Forelimb muscle (tissue), 1 donor: ENCODE results near the gene PARD3B. TPM values are rescaled to one million over a fixed set of nuclear protein-coding genes. Genes with fewer than 3 reads are reported as not detected.
A peak's percentile ranks its signal among the peaks of the same experiment; 100 is the strongest.

ENCODE experiments used
- DNase-seq: peaks from one replicate; pipeline ENCODE4 v3.0.0-alpha.2; 2013; ENCODE audit warnings: low read depth
- polyA plus RNA-seq: library from polyadenylated mRNA; unstranded; fragments of 120-200 nt; gene quantifications from one replicate; pipeline ENCODE4 v1.2.1, GENCODE V29; 2013; ENCODE audit not compliant: insufficient read length

The PARD3B gene
- polyA plus RNA-seq, 1 donor: 6.8 TPM

- no peak for DNase-seq
These were observed 1048.6 kb downstream of the PARD3B start for GRCh38 chr2:205593891-205594290.

DNA sequence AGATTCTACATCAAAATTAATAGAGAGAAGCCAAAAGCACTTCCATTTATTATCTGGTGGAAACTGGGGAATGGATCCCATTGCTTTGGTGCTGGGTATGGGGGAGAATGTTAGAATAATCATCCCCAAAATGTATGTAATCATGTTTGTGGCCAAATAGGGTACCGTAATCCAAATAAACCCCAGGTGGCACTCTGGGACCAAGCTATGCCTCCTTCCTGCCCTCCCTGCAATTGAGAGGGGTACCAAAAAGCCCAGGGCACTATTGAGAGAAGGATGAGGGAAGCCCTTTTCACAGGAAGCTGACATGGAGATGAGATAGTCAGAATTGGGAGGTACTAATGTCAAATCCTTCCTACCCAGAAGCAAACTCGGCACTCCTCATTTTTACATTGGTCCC, 1051.3 kb downstream of the PARD3B start:
- no peak for DNase-seq

DNA sequence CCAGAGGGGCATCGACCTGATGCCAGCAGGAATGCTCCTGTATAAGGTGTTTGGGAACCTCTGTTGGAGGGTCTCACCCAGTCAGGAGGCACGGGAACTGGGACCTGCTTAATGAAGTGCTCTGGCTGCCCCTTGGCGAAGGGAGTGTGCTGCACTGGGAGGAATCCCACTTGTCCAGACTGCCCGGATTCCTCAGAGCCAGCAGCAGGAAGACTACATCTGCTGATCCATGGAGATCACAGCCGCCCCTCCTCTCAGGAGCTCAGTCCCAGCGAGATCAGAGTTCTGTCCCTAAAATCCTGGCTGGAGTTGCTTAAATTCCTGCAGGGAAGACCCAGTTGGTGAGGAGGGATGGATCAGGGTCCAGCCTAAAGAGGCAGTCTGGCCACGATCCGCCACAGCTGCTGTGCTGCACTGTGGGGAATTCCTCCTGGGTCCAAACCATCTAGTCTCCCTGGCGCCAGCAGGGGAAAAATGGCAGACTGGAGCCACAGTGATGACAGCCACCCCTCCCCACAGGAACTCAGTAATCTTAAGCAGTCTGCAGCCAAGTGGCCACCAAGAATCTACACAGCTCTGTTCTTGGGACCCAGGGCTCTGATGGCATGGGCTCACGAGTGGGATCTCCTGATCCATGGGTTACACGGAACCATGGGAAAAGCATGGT, 1060.5 kb downstream of the PARD3B start:
- no peak for DNase-seq

DNA sequence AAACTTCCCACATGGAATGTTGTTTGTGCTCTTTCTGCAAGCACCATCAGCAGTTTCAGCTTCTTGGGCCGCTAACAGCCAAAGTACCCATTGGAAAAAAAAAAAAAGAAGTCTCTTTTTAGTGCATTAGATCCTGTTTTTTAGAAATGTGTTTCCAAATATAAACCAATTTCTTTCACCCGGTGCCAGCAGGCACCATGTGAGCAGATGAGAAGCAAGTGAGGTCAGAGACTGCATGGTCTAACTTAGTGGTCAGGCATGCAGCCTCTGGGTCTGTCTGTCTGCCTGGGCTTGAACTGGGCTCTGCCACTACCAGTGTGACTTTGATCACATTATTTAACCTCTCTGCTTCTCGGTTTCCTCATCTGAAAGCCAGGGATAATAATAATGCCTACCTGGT, 1061.9 kb downstream of the PARD3B start:
- no peak for DNase-seq

- DNase-seq: no peak
These were observed 1063.8 kb downstream of the PARD3B start for GRCh38 chr2:205609113-205609512.

DNA sequence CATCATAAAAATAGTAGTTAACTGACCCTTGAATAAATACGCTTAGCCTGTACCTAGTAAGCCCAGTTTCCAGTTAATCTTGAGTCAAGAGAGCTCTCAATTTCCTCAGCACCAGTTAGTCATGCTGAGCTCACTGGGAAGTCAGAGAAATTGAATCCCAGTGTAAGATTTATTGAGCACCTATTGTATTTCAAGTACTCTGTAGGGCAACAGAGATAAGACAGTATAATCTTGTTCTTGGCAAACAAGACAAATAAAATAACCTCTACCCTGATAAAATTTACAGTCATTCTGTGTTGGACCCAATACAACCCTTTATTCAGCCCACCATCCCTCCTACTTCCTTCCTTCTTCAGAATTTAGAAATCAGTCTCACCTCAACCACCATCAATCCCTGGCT, 1065.2 kb downstream of the PARD3B start:
- no peak for DNase-seq

DNA sequence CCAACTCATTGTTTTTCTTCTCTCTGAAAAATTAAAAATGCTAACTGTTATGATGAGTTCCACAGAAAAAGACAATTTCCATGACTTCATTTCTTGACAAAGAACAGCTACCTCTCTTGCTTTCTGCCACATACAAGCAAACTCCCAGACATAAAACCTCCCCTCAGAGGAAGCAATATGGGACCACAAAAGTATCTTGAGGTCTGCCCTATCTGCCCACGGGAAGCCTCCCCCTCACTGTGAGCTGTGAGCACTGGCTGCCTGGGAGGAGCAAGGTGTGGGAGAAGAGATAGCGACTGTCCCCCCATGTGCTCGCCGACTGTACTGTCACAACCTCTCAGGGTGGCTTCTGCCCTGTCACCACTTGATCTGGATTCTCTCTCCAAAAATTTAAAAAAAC, 1067.4 kb downstream of the PARD3B start:
- DNase-seq: no peak

DNA sequence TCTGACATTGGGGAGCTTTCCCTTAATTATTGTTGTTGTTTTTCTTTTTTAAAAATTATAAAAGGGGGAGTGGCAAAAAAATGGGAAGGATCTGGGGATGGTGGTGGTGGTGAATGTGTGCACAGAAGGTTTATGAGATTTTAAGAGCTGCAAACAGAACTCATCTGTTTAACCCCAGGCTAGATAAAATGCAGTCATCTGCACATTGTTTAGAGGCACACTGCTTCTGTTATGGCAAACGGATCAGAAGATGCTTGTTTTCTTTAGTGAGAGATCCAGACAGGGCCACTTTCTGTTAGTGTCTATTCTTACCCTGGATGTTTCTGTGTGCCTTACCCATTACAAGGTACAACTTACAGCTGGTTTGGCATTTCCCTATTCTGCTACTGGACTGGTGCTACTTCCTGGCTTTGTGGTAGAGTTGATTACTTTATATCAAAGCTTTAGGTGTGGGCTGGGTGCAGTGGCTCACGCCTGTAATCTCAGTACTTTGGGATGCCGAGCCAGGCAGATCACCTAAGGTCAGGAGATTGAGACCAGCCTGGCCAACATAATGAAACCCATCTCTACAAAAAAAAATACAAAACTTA, 1068.8 kb downstream of the PARD3B start:
- no peak for DNase-seq

DNA sequence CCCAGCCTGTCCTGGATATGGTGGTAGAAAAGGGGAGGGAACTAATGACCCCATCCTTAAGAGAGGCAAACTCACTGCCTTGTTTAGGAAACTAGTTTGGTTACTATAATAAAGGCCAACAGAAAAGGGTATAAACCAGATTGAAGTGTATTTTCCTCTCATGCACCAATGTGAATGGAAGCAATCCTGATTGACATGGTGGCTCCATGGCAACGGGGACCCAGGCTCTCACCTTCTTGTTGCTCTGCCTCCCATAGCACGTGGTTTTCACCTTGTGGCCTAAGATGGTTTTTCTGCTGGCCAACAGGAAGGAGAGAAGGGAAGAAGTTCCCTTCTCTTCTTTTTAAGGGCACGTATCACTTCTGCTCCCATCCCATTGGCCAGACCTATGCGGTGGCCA, 1069.7 kb downstream of the PARD3B start:
- DNase-seq: no peak

- no peak for DNase-seq
These were observed 1072.6 kb downstream of the PARD3B start for GRCh38 chr2:205617905-205618304.

GRCh38 chr2:205619600-205619999, 1074.3 kb downstream of the PARD3B start:
- DNase-seq: no peak

DNA sequence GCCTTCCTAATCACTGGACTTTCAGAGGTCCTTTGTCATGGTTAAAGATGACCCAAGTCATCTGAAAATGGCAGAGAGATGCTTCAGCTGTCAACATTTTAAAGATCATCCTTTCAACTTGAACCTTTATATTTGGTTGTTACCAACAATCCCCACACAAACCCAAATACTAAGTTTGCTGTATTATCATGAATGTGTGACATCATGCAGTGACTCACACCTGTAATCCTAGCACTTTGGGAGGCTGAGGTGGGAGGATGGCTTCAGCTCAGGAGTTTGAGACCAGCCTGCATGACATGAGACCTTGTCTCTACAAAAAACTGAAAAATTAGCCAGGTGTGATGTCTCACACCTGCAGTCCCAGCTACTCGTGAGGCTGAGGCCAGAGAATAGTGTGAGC, 1081.8 kb downstream of the PARD3B start:
- no peak for DNase-seq

DNA sequence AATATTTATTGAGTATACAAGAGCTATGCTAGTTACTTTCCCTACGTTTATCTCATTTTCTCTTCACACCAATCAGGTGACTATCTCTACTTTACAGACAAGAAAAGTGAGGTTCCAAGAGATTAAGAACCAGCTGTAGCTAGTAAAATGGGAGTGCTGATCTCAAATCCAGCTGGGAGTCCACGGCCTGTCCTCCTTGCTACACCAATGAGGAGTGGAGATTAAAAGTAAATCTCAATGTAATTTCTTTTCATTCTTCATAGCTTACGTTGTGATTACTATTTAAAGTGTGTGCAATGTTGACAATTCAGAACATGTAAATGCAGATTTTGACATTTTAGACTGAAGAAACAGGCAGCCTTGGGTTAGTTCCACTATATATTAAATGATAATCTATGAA, 1083.1 kb downstream of the PARD3B start:
- no peak for DNase-seq

DNA sequence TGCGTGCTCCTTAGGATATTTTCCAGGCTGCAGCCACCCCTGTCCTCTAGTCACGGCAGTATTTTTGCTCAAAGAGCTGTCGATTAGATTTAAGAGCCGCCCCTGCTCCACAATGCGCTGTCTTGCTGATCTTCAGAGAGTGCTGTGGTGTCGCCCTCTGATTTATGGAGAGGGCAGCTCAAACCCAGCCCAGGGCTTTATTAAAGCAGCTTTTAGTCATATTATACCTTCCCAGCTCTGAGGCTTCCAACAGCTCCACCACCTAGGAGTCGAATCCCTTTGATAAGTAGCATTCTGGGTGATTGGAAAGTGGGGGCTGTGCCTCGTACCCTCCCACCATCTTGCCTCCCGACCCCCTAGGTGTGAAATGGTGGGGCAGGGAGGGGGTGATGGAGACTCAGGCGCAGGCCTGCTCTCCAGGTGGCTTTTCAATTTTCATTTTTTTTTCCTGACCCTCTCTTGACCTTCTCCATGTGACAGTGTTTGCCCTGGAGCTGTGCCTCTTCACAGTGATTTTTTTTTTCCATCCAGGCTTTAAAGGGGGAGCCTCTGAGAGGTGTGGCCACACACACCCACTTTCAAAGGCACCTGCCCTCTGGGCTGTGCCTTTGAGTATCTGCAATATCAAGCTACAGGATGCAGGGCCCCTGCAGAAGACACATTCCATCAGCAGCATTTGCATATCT, 1084.0 kb downstream of the PARD3B start:
- no peak for DNase-seq

- DNase-seq: peak; percentile 32
These were observed 1088.7 kb downstream of the PARD3B start for GRCh38 chr2:205633994-205634393.

GRCh38 chr2:205636549-205637319, 1091.5 kb downstream of the PARD3B start:
- DNase-seq: no peak

- DNase-seq: no peak
These were observed 1092.0 kb downstream of the PARD3B start for GRCh38 chr2:205637320-205637602.

- DNase-seq: no peak
These were observed 1092.7 kb downstream of the PARD3B start for GRCh38 chr2:205637779-205638503.

- DNase-seq: no peak
These were observed 1095.4 kb downstream of the PARD3B start for GRCh38 chr2:205640716-205641115.

DNA sequence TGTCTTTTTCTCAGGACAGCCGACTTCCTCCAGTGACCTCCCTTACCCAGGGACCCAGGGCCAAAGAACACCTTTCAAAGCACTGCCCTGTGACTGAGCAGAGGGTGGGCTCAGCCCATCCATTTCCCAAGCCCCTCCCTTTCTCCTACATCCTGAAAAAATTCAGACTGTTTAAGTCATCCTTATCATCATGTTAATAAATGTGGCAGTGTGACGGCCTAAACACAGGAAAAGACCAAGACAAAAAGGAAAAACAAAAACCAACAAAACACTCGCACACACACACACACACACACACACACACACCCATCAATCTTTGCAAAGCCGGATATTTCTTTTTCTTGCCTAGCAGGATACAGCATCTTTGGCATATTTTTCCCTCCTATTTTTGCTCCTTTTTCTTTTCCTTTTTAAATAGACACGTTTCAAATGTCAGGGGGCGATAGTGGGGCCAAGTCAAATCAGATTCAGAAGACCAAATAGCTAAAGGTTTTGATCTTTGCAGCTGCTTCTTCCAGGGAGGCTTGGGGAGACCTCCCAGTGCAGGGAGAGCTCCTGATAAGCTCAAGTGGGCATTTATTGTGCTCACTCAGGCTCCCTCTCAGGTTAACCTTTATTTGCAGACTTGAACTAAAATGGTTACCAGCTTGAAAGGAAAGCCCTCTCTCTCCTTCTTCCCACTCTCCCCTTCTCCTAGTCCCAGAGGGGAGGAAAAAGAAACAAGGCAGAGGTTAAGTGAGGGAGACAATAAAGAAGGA, 1097.5 kb downstream of the PARD3B start:
- DNase-seq: no peak

DNA sequence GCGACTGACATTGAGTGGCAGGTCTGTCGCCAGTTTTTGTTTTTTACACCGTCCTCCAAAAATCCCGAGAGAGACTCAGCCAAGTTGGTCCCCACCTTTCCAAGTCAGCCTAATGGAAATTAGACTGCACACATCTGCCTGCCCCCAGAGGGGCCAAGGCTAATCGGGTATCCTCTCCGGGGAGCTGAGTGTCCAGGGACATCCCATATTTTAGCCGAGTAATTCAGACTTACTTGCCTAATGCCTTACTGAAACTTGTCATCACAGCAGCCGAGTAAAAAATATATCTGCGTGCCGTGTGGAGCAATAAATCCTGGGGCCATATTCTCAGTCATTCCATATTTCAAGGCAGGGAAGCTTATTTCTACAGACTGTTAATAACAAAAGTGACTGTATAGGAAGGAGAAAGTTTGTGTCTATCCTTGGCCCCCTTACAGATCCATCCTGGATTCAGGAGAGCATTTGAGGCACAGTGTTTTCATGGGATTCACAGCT, 1098.2 kb downstream of the PARD3B start:
- DNase-seq: no peak
